ENCODE results near the gene TACC2.

DNA sequence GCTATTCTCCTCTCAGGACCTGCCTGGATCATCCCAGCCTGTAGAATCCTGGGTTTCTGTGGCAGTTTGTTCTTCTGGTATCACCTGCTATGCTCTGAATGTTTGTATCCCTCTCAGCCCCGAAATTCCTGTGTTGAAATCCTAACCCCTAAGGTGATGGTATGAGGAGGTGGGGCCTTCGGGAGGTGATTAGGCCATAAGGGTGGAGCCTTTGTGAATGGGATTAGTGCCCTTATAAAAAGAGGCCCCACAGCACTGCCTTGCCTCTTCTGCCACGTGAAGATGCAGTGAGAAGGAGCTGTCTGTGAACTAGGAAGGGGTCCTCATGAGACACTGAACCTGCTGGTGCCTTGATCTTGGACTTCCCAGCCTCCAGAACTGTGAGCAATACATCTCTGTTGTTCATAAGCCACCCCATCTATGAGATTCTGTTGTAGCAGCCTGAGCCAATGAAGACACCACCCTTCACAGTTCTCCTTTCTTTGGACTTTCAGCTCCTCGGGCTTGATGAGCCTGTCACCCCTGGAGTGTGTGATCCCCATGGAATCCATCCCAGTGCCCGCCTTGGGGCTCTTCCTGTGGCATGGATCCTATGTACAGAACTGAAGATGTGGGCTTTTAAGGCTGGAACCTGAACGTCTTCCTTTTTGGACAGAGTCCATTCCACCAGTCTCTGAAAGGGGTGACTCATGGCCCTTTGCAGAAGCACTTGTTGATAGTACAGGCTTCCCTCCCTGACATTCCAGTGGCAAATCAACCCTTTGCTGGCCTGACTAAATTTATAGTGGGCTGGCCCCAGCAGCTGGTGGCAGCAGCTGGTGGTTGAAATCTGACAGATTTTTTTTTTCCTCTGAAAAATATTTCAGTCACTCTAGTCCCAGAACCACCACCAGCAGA, 138.0 kb downstream of the TACC2 start:
- TF ChIP-seq, protein P1, sequence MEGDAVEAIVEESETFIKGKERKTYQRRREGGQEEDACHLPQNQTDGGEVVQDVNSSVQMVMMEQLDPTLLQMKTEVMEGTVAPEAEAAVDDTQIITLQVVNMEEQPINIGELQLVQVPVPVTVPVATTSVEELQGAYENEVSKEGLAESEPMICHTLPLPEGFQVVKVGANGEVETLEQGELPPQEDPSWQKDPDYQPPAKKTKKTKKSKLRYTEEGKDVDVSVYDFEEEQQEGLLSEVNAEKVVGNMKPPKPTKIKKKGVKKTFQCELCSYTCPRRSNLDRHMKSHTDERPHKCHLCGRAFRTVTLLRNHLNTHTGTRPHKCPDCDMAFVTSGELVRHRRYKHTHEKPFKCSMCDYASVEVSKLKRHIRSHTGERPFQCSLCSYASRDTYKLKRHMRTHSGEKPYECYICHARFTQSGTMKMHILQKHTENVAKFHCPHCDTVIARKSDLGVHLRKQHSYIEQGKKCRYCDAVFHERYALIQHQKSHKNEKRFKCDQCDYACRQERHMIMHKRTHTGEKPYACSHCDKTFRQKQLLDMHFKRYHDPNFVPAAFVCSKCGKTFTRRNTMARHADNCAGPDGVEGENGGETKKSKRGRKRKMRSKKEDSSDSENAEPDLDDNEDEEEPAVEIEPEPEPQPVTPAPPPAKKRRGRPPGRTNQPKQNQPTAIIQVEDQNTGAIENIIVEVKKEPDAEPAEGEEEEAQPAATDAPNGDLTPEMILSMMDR (IDR thresholded peaks at IDR 0.05): no peak
- TF ChIP-seq POLR2A (IDR thresholded peaks at IDR 0.05): no peak
